Sigmoid colon (tissue), 7 donors: ENCODE results near the gene NDUFS6. TPM values are rescaled to one million over a fixed set of nuclear protein-coding genes. Genes with fewer than 3 reads are reported as not detected.

Experiments used
- DNase-seq: peaks from one replicate; pipeline ENCODE4 v3.0.0-alpha.2; 2019
- H3K27ac ChIP-seq, 4 donors: fragments of 200-600 bp; sonication (generic); one replicate each; pipeline ENCODE4 v1.5.1; 2016 to 2019; ENCODE audit warnings: mild to moderate bottlenecking in 1 of 4
- H3K27me3 ChIP-seq, 3 donors: fragments of 200-600 bp; sonication (generic); one replicate each; pipeline ENCODE4 v1.5.1; 2019; ENCODE audit warnings: mild to moderate bottlenecking in 1 of 3
- H3K36me3 ChIP-seq, 4 donors: fragments of 200-600 bp; sonication (generic); one replicate each; pipeline ENCODE4 v1.5.1; 2016 to 2019
- H3K4me1 ChIP-seq, 4 donors: fragments of 200-600 bp; sonication (generic); one replicate each; pipeline ENCODE4 v1.5.1; 2017 to 2019
- H3K4me3 ChIP-seq, 4 donors: fragments of 200-600 bp; sonication (generic); one replicate each; pipeline ENCODE4 v1.5.1; 2017 to 2019; ENCODE audit warnings: mild to moderate bottlenecking in 2 of 4, moderate library complexity in 1 of 4
- H3K9me3 ChIP-seq, 4 donors: fragments of 200-600 bp in 3 of 4; sonication (generic) in 3 of 4; one replicate each; pipeline versions ENCODE4 v1.5.1 to v1.6.1; 2013 to 2019
- EP300 ChIP-seq, 4 donors: sonication (generic); formaldehyde crosslinking; IDR thresholded peaks; one replicate each; pipeline ENCODE4 v1.6.1; 2017; ENCODE audit warnings: antibody characterized with exemption in 4 of 4
- POLR2A ChIP-seq, 2 donors: fragments of 450-650 bp; IDR thresholded peaks; one replicate each; pipeline ENCODE4 v1.6.1; 2016; ENCODE audit warnings: antibody characterized with exemption in 2 of 2, mild to moderate bottlenecking in 2 of 2, moderate library complexity in 2 of 2
- POLR2AphosphoS5 ChIP-seq, 4 donors: sonication (generic); formaldehyde crosslinking; IDR thresholded peaks; one replicate each; pipeline ENCODE4 v1.6.1; 2017; ENCODE audit warnings: antibody characterized with exemption in 4 of 4
- WGBS, 2 donors: extraction: QIAGEN DNeasy Blood & Tissue Kit; methylation state at CpG; one replicate each; pipeline ENCODE4 v1.1.7; 2013; 5-methylcytosine and 5-hydroxymethylcytosine counted together
- intact Hi-C: fragments of 100-400 bp; cut with DNase I; formaldehyde crosslinking; loops from one replicate; pipeline ENCODE4 v1.15.1; 2023
- polyA plus RNA-seq, 3 donors: library from polyadenylated mRNA; stranded (reverse); fragments of 200-250 nt; gene quantifications; one replicate each; pipeline ENCODE4 v1.2.3, GENCODE V29; 2013
- total RNA-seq, 4 donors: library from RNA; depleted of rRNA; stranded (reverse); fragments of >200 nt; gene quantifications; one replicate each; pipeline ENCODE4 v1.1.0, GENCODE V29; 2016
- TF ChIP-seq, protein P1 (sequence below), 4 experiments: fragments of 450-650 bp in 3 of 4; fragments of 200-600 bp in 1 of 4; IDR thresholded peaks; one replicate each; pipeline ENCODE4 v1.5.1; 2016 to 2019; ENCODE audit warnings: antibody characterized with exemption in 4 of 4, mild to moderate bottlenecking in 3 of 4, moderate library complexity in 2 of 4
- donor health status: healthy with polysubstance abuse.
- donor health status: Bipolar disorder and iron deficiency.
- donor health status: healthy.

Gene NDUFS6
- total and polyA plus RNA-seq, 7 donors, result 34.9 to 156 (median 82.6) TPM

- Histone ChIP-seq H3K4me3 (no peak overlapping the region), H3K27ac (no peak overlapping the region), H3K27me3 (peaks cover 6 to 40% (median 14%) of the 10 kb centered on the region in 3 donors), H3K9me3 (no peaks in the 10 kb centered on the region), H3K4me1 (no peaks in the 10 kb centered on the region), H3K36me3 (no peaks in the 10 kb centered on the region)
- TF ChIP-seq EP300 (IDR thresholded peaks at IDR 0.05) (no peak), POLR2A (IDR thresholded peaks at IDR 0.05) (no peak), POLR2AphosphoS5 (IDR thresholded peaks at IDR 0.05) (no peak)
- TF ChIP-seq, protein P1, sequence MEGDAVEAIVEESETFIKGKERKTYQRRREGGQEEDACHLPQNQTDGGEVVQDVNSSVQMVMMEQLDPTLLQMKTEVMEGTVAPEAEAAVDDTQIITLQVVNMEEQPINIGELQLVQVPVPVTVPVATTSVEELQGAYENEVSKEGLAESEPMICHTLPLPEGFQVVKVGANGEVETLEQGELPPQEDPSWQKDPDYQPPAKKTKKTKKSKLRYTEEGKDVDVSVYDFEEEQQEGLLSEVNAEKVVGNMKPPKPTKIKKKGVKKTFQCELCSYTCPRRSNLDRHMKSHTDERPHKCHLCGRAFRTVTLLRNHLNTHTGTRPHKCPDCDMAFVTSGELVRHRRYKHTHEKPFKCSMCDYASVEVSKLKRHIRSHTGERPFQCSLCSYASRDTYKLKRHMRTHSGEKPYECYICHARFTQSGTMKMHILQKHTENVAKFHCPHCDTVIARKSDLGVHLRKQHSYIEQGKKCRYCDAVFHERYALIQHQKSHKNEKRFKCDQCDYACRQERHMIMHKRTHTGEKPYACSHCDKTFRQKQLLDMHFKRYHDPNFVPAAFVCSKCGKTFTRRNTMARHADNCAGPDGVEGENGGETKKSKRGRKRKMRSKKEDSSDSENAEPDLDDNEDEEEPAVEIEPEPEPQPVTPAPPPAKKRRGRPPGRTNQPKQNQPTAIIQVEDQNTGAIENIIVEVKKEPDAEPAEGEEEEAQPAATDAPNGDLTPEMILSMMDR (IDR thresholded peaks at IDR 0.05), result no peak
- 65 to 66% methylated on average over 23 of the region's 23 CpGs for WGBS, 2 donors
- intact Hi-C loops, result no loop called here
- no peak for DNase-seq
Measured at GRCh38 chr5:1836176-1836890, 35.1 kb downstream of the NDUFS6 start.

DNA sequence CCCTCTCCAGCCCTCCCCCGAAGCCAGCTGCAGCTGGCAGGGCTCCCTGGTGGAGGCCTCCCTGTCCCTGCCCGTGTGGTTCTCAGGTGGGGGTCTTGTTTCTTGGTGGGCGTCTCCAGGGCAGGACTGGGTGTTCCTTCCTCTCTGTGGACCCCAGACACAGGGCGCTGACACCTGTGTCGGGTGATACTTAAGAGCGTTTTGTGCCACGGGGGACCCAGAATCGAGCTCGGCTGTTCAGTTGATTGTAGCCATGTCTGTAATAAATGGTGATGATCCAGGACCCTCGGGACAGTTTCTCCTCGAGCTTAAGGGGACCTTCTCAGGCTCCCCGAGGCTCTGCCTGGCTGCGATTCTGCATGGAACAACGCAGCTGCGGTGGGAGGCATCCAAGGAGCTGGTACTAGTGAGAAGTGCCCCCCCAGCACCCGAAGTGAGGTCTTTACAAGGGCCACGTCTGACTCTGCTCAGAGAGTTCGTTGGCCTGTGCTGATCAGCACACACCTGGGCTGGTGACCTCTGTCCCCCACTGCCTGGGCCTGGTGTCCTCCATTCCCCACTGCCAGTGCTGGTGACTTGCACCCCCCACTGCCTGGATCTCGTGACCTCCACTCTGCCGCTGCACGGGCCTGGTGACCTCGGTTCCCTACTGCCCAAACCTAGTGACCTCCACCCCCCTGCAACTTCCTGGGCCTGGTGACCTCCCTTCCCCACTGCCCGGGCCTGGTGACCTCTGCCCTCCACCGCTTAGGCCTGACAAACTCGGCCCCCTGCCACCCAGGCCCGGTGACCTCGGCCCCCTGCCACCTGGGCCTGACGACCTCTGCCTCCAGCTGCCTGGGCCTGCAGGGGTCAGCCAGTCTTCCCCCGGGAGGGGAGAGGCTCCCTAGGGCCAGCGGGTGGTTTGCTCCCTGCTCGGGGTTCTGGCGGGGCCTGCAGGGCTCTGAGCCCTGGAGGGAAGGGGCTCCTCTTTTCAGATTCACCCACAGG, 36.0 kb downstream of the NDUFS6 start:
- Histone ChIP-seq H3K36me3 (no peaks in the 10 kb centered on the region), H3K4me1 (no peaks in the 10 kb centered on the region), H3K27me3 (peaks cover 6 to 48% (median 14%) of the 10 kb centered on the region in 3 donors), H3K27ac (no peak overlapping the region), H3K4me3 (no peak overlapping the region), H3K9me3 (no peaks in the 10 kb centered on the region)
- TF ChIP-seq, protein P1 (IDR thresholded peaks at IDR 0.05), result no peak
- TF ChIP-seq EP300 (IDR thresholded peaks at IDR 0.05) (no peak), POLR2A (IDR thresholded peaks at IDR 0.05) (no peak), POLR2AphosphoS5 (IDR thresholded peaks at IDR 0.05) (no peak)
- WGBS, 2 donors, result 74 to 80% methylated on average over 32 of the region's 32 CpGs
- intact Hi-C loops, result no loop called here
- no peak for DNase-seq

GRCh38 chr5:1838013-1838412, 36.8 kb downstream of the NDUFS6 start:
- no peak for DNase-seq
- no peak for TF ChIP-seq POLR2AphosphoS5 (IDR thresholded peaks at IDR 0.05)
- no peak for TF ChIP-seq POLR2A (IDR thresholded peaks at IDR 0.05)
- TF ChIP-seq EP300 (IDR thresholded peaks at IDR 0.05), result no peak
- TF ChIP-seq, protein P1 (IDR thresholded peaks at IDR 0.05), result no peak
- peaks cover 6 to 49% (median 14%) of the 10 kb centered on the region in 3 donors for H3K27me3 ChIP-seq
- no peak overlapping the region for H3K4me3 ChIP-seq
- H3K27ac ChIP-seq, result no peak overlapping the region
- intact Hi-C loops, result no loop called here
- H3K4me1 ChIP-seq, result no peaks in the 10 kb centered on the region
- H3K9me3 ChIP-seq, result no peaks in the 10 kb centered on the region
- WGBS, 2 donors, result 75% methylated on average over 9 of the region's 9 CpGs
- H3K36me3 ChIP-seq, result no peaks in the 10 kb centered on the region

- TF ChIP-seq POLR2A (IDR thresholded peaks at IDR 0.05) (no peak), POLR2AphosphoS5 (IDR thresholded peaks at IDR 0.05) (no peak), EP300 (IDR thresholded peaks at IDR 0.05) (no peak)
- TF ChIP-seq, protein P1 (IDR thresholded peaks at IDR 0.05), result no peak
- no peak for DNase-seq
- H3K27ac ChIP-seq, result no peak overlapping the region
- intact Hi-C loops, result no loop called here
- H3K4me3 ChIP-seq, result no peak overlapping the region
- no peaks in the 10 kb centered on the region for H3K9me3 ChIP-seq
- WGBS, 2 donors, result 83 to 87% methylated on average over 20 of the region's 20 CpGs
- H3K27me3 ChIP-seq, result peaks cover 6 to 65% (median 14%) of the 10 kb centered on the region in 3 donors
- H3K4me1 ChIP-seq, result no peaks in the 10 kb centered on the region
- no peaks in the 10 kb centered on the region for H3K36me3 ChIP-seq
Measured at GRCh38 chr5:1840071-1840547, 38.9 kb downstream of the NDUFS6 start.
